CD4-positive, alpha-beta memory T cell (primary cell): ENCODE measurements around the gene EFHC2. TPM values are rescaled to one million over a fixed set of nuclear protein-coding genes. Genes with fewer than 3 reads are reported as not detected.
"Not testable (repeated sequence)": the region's sequence is repeated elsewhere in the genome, so short reads cannot be mapped to it uniquely, and the experiment has no call there.

ENCODE experiments used
- CTCF ChIA-PET: fragments of 350-600 bp; sonication (Branson Sonifier 250); formaldehyde crosslinking; loops from one replicate; lab custom pipeline; 2021; ENCODE audit warnings: inconsistent platforms; ENCODE audit not compliant: partially characterized antibody; lab: Charles Lee
- POLR2A ChIA-PET: fragments of 350-600 bp; sonication (Branson Sonifier 250); formaldehyde crosslinking; loops from one replicate; lab custom pipeline; 2021; ENCODE audit not compliant: partially characterized antibody; lab: Charles Lee
- DNase-seq, 5 donors: peaks; one replicate each; pipeline versions ENCODE4 v3.0.0 to v3.0.0-alpha.2; 2020 to 2022; ENCODE audit warnings: mixed read lengths in 1 of 5
- H3K27ac ChIP-seq: one replicate; pipeline ENCODE4 v1.7.0; 2013; ENCODE audit warnings: low read depth, low read length
- H3K27me3 ChIP-seq: 2 replicates; pipeline ENCODE4 v1.7.0; 2013; ENCODE audit warnings: mild to moderate bottlenecking, low read length, moderate library complexity; ENCODE audit not compliant: insufficient read depth
- H3K36me3 ChIP-seq: 2 replicates; pipeline ENCODE4 v1.7.0; 2013; ENCODE audit warnings: mild to moderate bottlenecking, low read length, moderate library complexity; ENCODE audit not compliant: insufficient read depth
- H3K4me1 ChIP-seq: 2 replicates; pipeline ENCODE4 v1.7.0; 2013; ENCODE audit warnings: mild to moderate bottlenecking, low read length, moderate library complexity; ENCODE audit not compliant: insufficient read depth
- H3K4me3 ChIP-seq, 2 donors: one replicate each; pipeline ENCODE4 v1.7.0; 2013; ENCODE audit warnings: low read length in 2 of 2, mild to moderate bottlenecking in 1 of 2
- H3K9me3 ChIP-seq, 2 donors: one replicate each; pipeline ENCODE4 v1.7.0; 2013; ENCODE audit warnings: low read length in 2 of 2, control low read depth in 1 of 2; ENCODE audit not compliant: control insufficient read depth in 1 of 2
- H3K27ac Mint-ChIP-seq, 7 donors: one replicate each; pipeline ENCODE4 v1.8.0; 2020 to 2021; ENCODE audit warnings: mixed read lengths in 7 of 7, mild to moderate bottlenecking in 6 of 7, inconsistent platforms in 3 of 7, moderate library complexity in 3 of 7
- H3K27me3 Mint-ChIP-seq, 2 donors: one replicate each; pipeline ENCODE4 v1.8.0; 2020 to 2021; ENCODE audit warnings: mixed read lengths in 2 of 2
- H3K36me3 Mint-ChIP-seq, 2 donors: one replicate each; pipeline ENCODE4 v1.8.0; 2020 to 2021; ENCODE audit warnings: mixed read lengths in 2 of 2, inconsistent platforms in 1 of 2, mild to moderate bottlenecking in 1 of 2
- H3K4me1 Mint-ChIP-seq, 4 donors: one replicate each; pipeline ENCODE4 v1.8.0; 2020 to 2021; ENCODE audit warnings: mixed read lengths in 4 of 4, mild to moderate bottlenecking in 1 of 4
- H3K4me3 Mint-ChIP-seq, 8 donors: one replicate each; pipeline ENCODE4 v1.8.0; 2020 to 2021; ENCODE audit warnings: mixed read lengths in 8 of 8, mild to moderate bottlenecking in 7 of 8, moderate library complexity in 6 of 8, inconsistent platforms in 3 of 8
- H3K9me3 Mint-ChIP-seq, 8 donors: one replicate each; pipeline ENCODE4 v1.8.0; 2020 to 2021; ENCODE audit warnings: mixed read lengths in 8 of 8, mild to moderate bottlenecking in 5 of 8, inconsistent platforms in 3 of 8, moderate library complexity in 1 of 8
- intact Hi-C: fragments of 100-400 bp; cut with micrococcal nuclease; formaldehyde crosslinking; loops from one replicate; pipeline ENCODE4 v1.15.1; 2023
- polyA plus RNA-seq, 2 donors: library from polyadenylated mRNA; unstranded; fragments of 300-500 nt; fragmentation: Illumina TruSeq; gene quantifications; one replicate each; pipeline ENCODE4 v1.2.3, GENCODE V29; 2021
- total RNA-seq, 2 experiments: library from RNA; stranded (reverse); gene quantifications; one replicate each; pipeline ENCODE4 v1.2.3, GENCODE V29; 2021

EFHC2 gene
- total and polyA plus RNA-seq, 4 experiments from 2014 or later: 0.94 to 6.3 (median 3.5) TPM

GRCh38 chrX:44255742-44256141 lies 87.7 kb downstream of the EFHC2 start:
- CTCF ChIA-PET: not testable (repeated sequence)

GRCh38 chrX:44253575-44253942 lies 89.9 kb downstream of the EFHC2 start:
- no peaks in the 10 kb centered on the region for H3K9me3 ChIP-seq
- peak overlapping the region in 7 of 8 donors; percentile 75 to 83 (median 81) for H3K4me3 Mint-ChIP-seq
- no peak for DNase-seq
- H3K36me3 Mint-ChIP-seq: peaks cover 30 to 51% of the 10 kb centered on the region in 2 donors
- peak overlapping the region; percentile 80 to 96 (median 92) for H3K27ac Mint-ChIP-seq
- CTCF ChIA-PET: interaction anchor here (1.1 to 2.3 kb wide), 9 partner anchors 9 to 816 kb away, joined by 3 to 21 read pairs (median 3); no protein-coding TSS in a partner anchor
- no peak overlapping the region for H3K4me3 ChIP-seq
- H3K27me3 ChIP-seq: no peaks in the 10 kb centered on the region
- H3K9me3 Mint-ChIP-seq: peaks cover 0 to 55% (median 45%) of the 10 kb centered on the region in 8 donors
- no peaks in the 10 kb centered on the region for H3K36me3 ChIP-seq
- peaks cover 31% of the 10 kb centered on the region for H3K4me1 ChIP-seq
- peaks cover 14 to 61% (median 43%) of the 10 kb centered on the region in 4 donors for H3K4me1 Mint-ChIP-seq
- POLR2A ChIA-PET: interaction anchor here (0.7 to 3.3 kb wide), 10 partner anchors 8 to 91 kb away, joined by 3 to 22 read pairs (median 6); partner anchors contain the start of gene EFHC2
- H3K27ac ChIP-seq: peak overlapping the region; percentile 46
- H3K27me3 Mint-ChIP-seq: no peaks in the 10 kb centered on the region
- intact Hi-C loops: loop anchor here (1.0 kb wide), 1 partner anchor 8 kb away; no protein-coding TSS in a partner anchor

More at GRCh38 chrX:44255742-44256141, 87.7 kb downstream of the EFHC2 start:
- peaks cover 40% of the 10 kb centered on the region for H3K4me1 ChIP-seq
- H3K27ac ChIP-seq, H3K27me3 Mint-ChIP-seq, H3K9me3 ChIP-seq, intact Hi-C loops, POLR2A ChIA-PET, H3K4me3 ChIP-seq, H3K36me3 ChIP-seq, H3K27me3 ChIP-seq: not testable (repeated sequence)
- H3K4me1 Mint-ChIP-seq: peaks cover 22 to 71% (median 51%) of the 10 kb centered on the region in 4 donors
- peaks cover 25 to 51% of the 10 kb centered on the region in 2 donors for H3K36me3 Mint-ChIP-seq
- peak overlapping the region in 6 of 7 donors; percentile 32 to 88 (median 83) for H3K27ac Mint-ChIP-seq
- H3K4me3 Mint-ChIP-seq: peak overlapping the region in 7 of 8 donors; percentile 4 to 80 (median 29)
- peaks cover 0 to 52% (median 44%) of the 10 kb centered on the region in 8 donors for H3K9me3 Mint-ChIP-seq
- peak in 2 of 5 donors; percentile 15 to 16 for DNase-seq

- intact Hi-C loops: loop anchor here (1.0 kb wide), 1 partner anchor 8 kb away; no protein-coding TSS in a partner anchor
- not testable (repeated sequence) for H3K9me3 ChIP-seq, H3K36me3 ChIP-seq, H3K27me3 Mint-ChIP-seq, H3K27me3 ChIP-seq, H3K4me3 ChIP-seq
- Mint-ChIP-seq H3K36me3 (peaks cover 30 to 47% of the 10 kb centered on the region in 2 donors), H3K4me1 (peaks cover 14 to 59% (median 43%) of the 10 kb centered on the region in 4 donors), H3K27ac (peak overlapping the region; percentile 80 to 96 (median 92)), H3K9me3 (peaks cover 0 to 50% (median 44%) of the 10 kb centered on the region in 8 donors), H3K4me3 (peak overlapping the region in 7 of 8 donors; percentile 75 to 83 (median 81))
- Histone ChIP-seq H3K27ac (peak overlapping the region; percentile 46), H3K4me1 (peaks cover 31% of the 10 kb centered on the region)
- POLR2A ChIA-PET: interaction anchor here (0.7 to 3.3 kb wide), 10 partner anchors 9 to 91 kb away, joined by 3 to 22 read pairs (median 6); partner anchors contain the start of gene EFHC2
- DNase-seq: peak; percentile 66 to 84 (median 79)
- CTCF ChIA-PET: interaction anchor here (0.8 to 2.3 kb wide), 10 partner anchors 9 to 817 kb away, joined by 3 to 21 read pairs (median 3); no protein-coding TSS in a partner anchor
Measured at GRCh38 chrX:44252688-44253574, 90.5 kb downstream of the EFHC2 start.

GRCh38 chrX:44247468-44247867 lies 96.0 kb downstream of the EFHC2 start:
- H3K27ac Mint-ChIP-seq: peak overlapping the region in 1 of 7 donors; percentile 41
- Histone ChIP-seq H3K4me3 (no peak overlapping the region), H3K36me3 (no peaks in the 10 kb centered on the region), H3K27ac (no peak overlapping the region), H3K27me3 (no peaks in the 10 kb centered on the region), H3K9me3 (no peaks in the 10 kb centered on the region), H3K4me1 (peaks cover 22% of the 10 kb centered on the region)
- peaks cover 0 to 7% of the 10 kb centered on the region in 2 donors for H3K36me3 Mint-ChIP-seq
- H3K4me1 Mint-ChIP-seq: peaks cover 17 to 54% (median 33%) of the 10 kb centered on the region in 4 donors
- ChIA-PET CTCF (no interaction called here), POLR2A (interaction anchor here (1.0 to 1.3 kb wide), 2 partner anchors 18 to 97 kb away, joined by 3 to 4 read pairs; no protein-coding TSS in a partner anchor)
- no peak overlapping the region for H3K4me3 Mint-ChIP-seq
- no peaks in the 10 kb centered on the region for H3K27me3 Mint-ChIP-seq
- intact Hi-C loops: loop anchor here (10.0 kb wide), 1 partner anchor 627 kb away; the partner anchor contains the start of gene KDM6A
- H3K9me3 Mint-ChIP-seq: peaks cover 0 to 5% (median under 1%) of the 10 kb centered on the region in 8 donors
- DNase-seq: no peak

GRCh38 chrX:44246826-44247225 lies 96.6 kb downstream of the EFHC2 start:
- Mint-ChIP-seq H3K36me3 (peaks cover 0 to 7% of the 10 kb centered on the region in 2 donors), H3K27ac (no peak overlapping the region), H3K27me3 (no peaks in the 10 kb centered on the region), H3K4me3 (no peak overlapping the region), H3K9me3 (peaks cover 0 to 5% (median under 1%) of the 10 kb centered on the region in 8 donors), H3K4me1 (peaks cover 17 to 50% (median 30%) of the 10 kb centered on the region in 4 donors)
- ChIA-PET CTCF (interaction anchor here (1.8 to 5.1 kb wide), 3 partner anchors 21 to 287 kb away, joined by 5 to 78 read pairs (median 26); no protein-coding TSS in a partner anchor), POLR2A (interaction anchor here (1.0 to 1.5 kb wide), 4 partner anchors 18 to 97 kb away, joined by 3 to 4 read pairs (median 3); no protein-coding TSS in a partner anchor)
- H3K4me1 ChIP-seq: peaks cover 16% of the 10 kb centered on the region
- no peak overlapping the region for H3K27ac ChIP-seq
- H3K36me3 ChIP-seq: no peaks in the 10 kb centered on the region
- H3K27me3 ChIP-seq: no peaks in the 10 kb centered on the region
- no peaks in the 10 kb centered on the region for H3K9me3 ChIP-seq
- no peak overlapping the region for H3K4me3 ChIP-seq
- intact Hi-C loops: loop anchor here (10.0 kb wide), 1 partner anchor 628 kb away; the partner anchor contains the start of gene KDM6A
- DNase-seq: no peak

- Histone ChIP-seq H3K27me3 (no peaks in the 10 kb centered on the region), H3K27ac (no peak overlapping the region), H3K4me1 (peaks cover 14% of the 10 kb centered on the region), H3K9me3 (no peaks in the 10 kb centered on the region), H3K4me3 (no peak overlapping the region), H3K36me3 (no peaks in the 10 kb centered on the region)
- H3K27me3 Mint-ChIP-seq: no peaks in the 10 kb centered on the region
- peak; percentile 24 to 40 (median 29) for DNase-seq
- POLR2A ChIA-PET: interaction anchor here (1.0 to 3.2 kb wide), 7 partner anchors 8 to 287 kb away, joined by 3 to 20 read pairs (median 5); partner anchors contain the start of gene EFHC2
- H3K4me3 Mint-ChIP-seq: peak overlapping the region in 7 of 8 donors; percentile 18 to 79 (median 31)
- H3K36me3 Mint-ChIP-seq: peaks cover 0 to 5% of the 10 kb centered on the region in 2 donors
- peaks cover 17 to 52% (median 29%) of the 10 kb centered on the region in 4 donors for H3K4me1 Mint-ChIP-seq
- peaks cover 0 to 5% (median under 1%) of the 10 kb centered on the region in 8 donors for H3K9me3 Mint-ChIP-seq
- intact Hi-C loops: loop anchor here (1.0 to 10.0 kb wide), 4 partner anchors 8 to 629 kb away; partner anchors contain the start of genes FUNDC1 and KDM6A
- CTCF ChIA-PET: interaction anchor here (0.9 to 5.1 kb wide), 8 partner anchors 19 to 410 kb away, joined by 3 to 78 read pairs (median 7); no protein-coding TSS in a partner anchor
- peak overlapping the region; percentile 24 to 61 (median 57) for H3K27ac Mint-ChIP-seq
Measured at GRCh38 chrX:44245733-44246132, 97.7 kb downstream of the EFHC2 start.
